GM19463 (cell line): ENCODE data around the gene SDHB.

Experiments used
- ATAC-seq: cut with Tn5 transposase; IDR thresholded peaks from one replicate; pipeline ENCODE4 v1.9.1; 2021; ENCODE audit warnings: mild to moderate bottlenecking, moderate library complexity; ENCODE audit not compliant: unreplicated experiment

The SDHB gene

DNA sequence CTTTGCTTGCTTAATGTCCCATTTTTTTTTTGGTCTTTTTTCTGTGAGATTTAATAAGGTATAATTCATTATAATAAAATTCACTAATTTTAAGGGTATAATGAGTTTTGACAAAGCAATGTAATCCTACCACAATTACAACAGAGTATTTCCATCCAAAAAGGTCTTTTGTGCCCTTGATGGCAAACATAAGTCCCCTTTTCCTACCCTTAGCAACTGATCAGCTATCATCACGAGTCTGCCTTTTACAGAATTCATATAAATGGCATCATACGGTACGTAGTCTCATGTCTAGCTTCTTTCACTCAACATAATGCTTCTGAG is 7.5 kb downstream of the SDHB start:
- no peak for ATAC-seq

DNA sequence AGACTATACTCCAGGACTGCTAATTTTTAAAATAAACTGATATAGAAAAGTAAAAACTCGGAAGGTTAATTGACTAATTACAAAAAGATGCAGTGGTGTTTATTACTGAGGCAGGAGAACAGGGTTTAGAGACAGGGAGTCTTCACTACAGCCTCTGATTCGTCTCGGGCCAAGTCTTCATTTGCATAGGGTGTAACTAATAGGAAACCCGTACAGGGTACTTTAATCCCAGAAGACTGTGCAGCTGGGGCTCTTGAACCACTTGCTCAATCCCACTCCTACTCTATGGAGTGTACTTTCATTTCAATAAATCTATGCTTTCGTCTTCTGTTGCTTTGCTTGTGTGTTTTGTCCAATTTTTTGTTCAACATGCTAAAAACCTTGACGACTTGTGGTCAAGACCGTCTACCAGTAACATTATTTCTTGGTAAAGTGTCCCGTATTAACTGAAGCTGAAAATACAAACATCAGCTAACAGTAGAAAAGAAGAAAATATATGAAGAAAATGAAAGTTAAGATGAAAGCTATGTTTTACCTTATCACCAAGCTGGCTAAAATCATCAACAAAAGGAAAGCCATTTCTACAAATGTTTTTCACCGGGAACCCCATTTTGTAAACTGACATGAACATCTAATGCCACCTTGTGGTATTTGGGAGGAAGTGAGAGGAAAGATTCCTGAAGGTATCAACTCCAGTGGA is 8.0 kb downstream of the SDHB start:
- no peak for ATAC-seq

DNA sequence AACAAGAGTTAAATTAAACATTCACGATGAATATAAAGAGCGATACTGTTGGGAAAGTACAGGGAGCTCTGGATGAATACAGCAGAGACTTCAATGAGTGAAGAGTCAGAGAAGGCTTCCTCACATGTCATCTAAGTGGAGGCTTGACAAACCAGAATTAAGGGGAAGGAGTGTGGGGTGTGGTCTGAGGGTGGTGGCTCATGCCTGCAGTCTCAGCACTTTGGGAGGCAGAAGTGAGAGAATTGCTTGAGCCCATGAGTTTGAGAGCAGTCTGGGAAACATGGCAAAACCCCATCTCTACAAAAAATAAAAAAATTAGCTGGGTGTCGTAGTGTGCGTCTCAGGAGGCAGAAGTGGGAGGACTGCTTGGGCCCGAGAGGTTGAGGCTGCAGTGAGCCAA is 8.7 kb downstream of the SDHB start:
- no peak for ATAC-seq

DNA sequence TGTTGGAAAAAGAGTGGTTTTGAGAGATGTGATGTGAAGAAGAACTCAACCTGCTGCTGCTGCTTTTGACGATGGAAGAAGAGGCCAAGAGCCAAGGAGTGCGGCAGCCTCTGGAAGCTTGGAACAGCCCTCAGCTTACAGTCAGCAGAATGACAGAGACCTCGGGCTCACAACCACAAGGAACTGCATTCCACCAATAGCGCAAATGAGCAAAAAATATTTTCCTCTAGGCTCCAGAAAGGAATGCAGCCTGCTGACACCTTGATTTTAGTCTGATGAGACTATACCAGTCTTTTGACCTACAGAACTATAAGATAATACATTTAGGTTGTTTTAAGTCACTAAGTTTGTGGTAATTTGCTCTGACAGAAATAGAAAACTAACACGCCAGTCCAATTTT is 10.2 kb downstream of the SDHB start:
- ATAC-seq, result no peak

DNA sequence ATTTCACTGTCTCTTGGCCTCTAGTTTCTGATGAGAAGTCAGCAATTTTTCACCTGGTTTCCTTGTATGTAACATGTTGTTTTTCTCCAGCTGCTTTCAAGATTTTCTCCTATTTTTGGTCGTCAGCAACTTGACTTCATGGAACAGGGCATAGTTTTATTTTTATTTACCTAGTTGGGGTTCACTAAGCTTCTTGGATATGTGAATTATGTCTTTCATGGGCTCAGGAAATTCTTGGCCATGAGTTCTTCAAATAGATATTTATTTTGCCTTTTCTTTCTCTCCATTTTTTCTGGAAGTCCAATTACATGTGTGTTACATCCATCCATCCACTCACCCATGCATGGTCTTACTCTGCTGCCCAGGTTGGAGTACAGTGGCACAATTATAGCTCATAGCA is 13.7 kb downstream of the SDHB start:
- ATAC-seq, result no peak

DNA sequence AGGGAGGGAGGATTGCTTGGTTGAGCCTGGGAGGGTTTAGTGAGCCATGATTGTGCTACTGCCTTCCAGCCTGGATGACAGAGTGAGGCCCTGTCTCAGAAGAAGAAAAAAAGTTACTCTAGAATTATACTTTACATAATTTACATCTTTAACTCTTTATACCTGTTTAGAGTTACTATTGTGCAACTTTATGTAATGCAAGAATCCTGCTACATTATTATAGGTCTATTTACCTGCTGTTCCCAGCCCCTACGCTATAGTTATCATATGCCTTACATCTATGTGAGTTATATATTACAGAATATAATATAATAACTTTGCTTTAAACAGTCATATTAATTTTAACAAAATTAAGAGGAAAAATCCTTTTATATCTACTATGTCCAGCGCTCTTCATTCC is 14.3 kb downstream of the SDHB start:
- ATAC-seq, result no peak

DNA sequence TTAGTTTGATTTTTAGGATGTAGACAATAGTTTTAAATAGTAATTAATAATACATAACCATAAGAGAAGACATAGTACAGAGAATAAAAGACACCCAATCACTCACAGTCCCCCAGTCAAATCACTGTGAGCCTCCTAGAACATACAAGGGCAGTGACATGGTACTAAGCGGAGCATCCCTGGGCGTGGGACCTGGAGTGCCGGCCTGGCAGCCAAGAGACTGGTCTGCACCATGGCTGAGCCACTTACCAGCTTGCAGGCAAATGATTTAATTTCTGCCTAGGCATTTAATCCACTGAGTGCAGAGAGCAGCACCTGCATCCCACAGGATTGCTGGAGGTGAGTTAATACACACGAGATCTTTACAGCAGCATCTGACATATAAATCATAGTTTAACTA is 20.4 kb downstream of the SDHB start:
- ATAC-seq, result no peak

DNA sequence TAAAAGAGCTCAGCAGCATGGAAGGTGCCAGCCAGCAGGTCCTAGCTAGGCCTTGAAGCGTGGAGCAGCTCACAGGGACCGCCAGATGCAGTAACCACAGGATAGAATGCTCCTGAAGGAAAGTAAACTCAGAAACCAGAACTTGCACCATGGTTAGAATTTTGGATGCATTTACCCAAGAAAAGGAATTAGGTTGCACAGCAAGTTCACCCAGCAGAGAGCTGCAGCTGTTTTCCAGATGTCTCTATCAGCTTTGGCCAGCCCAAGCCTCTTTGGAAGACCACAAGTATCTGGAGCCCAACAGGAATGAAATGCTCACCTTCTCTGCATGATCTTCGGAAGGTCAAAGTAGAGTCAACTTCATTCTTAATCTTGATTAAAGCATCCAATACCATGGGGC is 21.1 kb downstream of the SDHB start:
- no peak for ATAC-seq

DNA sequence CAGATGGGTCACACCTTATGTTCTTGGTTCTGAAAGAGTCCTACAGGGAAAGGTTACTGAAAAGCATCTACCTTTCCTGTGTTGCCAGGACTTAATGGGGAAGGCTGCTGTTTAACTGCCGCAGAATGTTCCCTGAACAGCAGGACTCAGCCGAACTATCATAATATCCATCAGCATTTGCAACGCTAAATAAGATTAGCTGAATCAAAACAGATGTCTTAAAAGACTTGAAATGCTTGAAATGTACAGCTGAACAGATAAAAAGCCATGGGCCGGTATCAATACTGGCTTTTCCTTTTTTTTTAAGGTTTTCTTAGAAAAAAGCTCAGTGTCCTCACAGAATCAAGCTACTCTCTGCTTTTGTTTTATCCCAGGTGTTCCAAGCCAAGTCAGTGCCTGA is 22.4 kb downstream of the SDHB start:
- no peak for ATAC-seq

DNA sequence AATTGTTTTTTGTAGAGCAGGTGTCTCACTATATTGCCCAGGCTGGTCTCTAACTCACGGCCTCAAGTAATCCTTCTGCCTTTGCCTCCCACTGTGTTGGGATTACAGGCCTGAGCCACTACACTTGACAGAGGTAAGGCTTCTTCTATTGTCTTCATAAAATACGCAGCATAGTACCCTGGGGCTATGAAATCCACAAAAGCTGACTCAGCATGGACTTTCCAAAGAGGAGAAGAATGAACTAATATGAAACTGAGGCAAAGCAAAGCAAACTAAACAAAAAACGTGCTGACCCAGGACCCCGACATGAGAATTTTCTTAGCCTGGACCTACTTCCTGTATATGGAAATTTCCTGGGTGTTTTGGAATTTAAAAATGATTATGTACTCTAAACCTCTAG is 23.6 kb downstream of the SDHB start:
- ATAC-seq, result no peak

DNA sequence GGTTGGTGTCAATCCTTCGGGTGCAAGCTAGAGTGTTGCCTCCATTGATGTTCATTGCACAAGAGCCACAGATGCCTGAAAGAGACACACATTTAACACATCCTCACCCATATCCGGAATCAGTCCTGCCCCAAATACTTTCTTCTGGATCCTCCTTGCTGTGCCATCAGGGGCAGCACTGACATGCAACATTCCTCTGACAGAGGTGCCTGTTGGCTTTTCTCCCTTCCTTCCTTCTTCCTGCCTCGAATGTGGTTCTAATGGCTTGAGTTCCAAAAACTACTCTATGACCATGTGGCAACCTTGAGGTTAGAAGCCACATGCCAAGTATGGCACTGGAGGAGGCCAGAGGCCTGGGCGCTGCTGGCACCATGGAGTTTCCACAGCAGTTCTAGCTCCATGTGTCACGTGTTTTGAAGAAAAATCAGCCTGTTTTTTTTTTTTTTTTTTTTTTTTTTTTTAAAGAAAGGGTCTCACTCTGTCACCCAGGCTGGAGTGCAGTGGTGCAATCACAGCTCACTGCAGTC is 25.1 kb downstream of the SDHB start:
- ATAC-seq, result no peak

DNA sequence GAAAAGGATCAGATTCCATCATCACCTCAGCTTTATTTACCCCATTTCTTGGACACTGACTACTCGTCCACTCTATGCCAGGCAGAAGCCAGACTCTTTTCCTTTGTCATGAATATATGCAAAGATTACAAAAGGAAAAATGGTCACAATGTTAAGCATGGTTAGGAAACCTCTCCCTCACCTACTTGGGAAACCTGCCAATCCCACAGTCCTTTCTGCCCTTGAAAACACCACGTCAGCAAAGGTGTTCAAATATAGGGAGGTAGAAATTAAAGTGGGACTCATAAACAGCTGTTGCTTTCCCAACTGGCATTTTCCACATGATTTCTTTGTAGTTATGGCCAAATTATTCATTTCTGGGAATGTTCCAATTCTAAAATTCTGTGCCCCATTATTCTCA is 25.9 kb downstream of the SDHB start:
- ATAC-seq, result no peak

DNA sequence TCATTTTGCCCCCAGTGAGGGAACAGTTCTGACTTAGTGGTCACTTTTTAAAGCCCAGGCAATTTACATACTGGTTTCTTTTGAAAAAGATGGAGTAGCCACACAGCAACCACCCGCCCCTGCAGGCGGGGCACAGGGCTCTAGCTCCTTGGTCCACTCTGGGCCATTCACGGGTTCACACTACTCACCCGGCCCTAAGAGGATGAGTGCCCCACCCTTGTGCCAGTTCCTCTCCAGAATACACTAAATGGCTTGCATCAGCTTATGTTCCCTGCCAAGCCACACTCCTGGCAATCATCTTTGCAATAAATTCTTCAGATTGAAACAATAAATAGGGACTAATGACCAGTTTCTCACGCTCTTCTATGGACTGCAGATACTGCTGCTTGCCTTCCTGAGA is 26.4 kb downstream of the SDHB start:
- no peak for ATAC-seq

DNA sequence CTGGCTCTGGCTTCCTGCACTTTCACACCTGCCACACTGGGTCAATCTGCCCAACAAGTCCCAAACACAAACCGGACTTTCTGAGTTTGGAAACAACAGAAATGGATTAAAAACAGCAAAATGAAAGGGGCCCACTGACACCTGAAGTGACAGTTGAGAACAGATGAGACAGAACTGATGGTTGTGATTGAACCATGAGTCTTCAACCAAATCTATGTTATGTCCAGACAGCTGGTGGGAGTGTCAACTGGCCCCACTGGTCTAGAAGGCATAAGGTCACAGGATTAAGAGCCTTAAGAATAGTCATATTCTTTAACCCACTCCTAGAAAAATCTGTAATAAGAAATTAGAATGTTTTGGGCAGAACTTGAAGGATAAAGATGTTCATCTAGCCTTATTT is 29.1 kb downstream of the SDHB start:
- no peak for ATAC-seq

DNA sequence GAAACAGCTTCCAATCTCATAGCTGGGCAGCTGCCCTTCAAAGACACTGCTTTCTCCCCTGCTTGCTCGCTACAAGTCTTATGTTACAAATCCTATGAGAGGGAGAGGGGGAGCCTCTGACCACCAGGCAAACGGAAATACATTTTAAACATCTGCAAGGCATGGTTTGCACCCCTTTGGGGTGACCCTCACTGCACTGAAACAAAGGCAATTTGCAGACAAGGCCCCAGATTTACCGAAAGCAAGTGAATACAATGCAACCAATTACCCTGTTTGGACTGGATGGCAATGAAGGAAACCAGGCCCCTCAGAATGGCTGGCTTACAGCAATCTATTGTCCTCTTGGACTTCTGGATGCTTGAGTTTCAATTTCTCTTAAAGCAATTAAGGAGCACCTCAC is 30.3 kb downstream of the SDHB start:
- no peak for ATAC-seq

DNA sequence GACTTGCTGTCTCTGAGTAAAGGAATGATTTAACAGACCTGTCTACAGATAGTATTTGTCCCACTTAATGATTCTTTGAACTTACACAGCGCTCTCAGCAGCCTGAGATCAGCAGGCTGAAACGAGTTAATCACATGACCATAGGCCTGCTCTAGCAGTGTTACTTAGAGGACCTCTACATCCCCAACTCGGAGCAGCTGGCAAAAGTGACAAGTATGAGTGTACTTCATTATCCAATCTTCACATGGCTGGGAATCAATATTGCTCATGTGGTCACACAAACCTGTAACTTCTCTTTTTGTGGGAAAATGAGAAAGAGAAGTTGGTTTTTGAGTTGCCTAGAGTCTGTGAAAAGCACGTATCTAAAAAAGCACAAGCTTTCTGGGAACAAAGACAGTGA is 30.7 kb downstream of the SDHB start:
- ATAC-seq, result no peak

DNA sequence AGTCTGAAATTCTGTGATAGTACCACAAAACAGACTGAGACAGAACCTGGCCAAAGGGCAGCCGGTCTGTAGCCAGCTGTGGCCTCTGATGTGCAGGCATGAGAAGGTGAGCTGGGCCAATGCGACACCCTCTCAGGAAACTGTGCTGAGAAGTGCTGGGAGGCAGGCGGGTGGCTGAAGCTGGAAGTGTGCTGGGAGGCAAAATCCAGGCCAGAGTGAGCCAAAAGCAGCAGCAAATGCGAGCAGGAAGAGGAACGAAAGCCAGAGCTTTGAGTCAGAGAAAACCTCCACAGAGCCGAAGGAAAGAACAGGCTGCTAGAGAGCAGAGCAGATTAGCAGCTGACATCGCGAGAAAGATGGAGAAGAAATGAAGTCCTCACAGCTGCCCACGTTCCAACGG is 31.9 kb downstream of the SDHB start:
- ATAC-seq, result no peak

DNA sequence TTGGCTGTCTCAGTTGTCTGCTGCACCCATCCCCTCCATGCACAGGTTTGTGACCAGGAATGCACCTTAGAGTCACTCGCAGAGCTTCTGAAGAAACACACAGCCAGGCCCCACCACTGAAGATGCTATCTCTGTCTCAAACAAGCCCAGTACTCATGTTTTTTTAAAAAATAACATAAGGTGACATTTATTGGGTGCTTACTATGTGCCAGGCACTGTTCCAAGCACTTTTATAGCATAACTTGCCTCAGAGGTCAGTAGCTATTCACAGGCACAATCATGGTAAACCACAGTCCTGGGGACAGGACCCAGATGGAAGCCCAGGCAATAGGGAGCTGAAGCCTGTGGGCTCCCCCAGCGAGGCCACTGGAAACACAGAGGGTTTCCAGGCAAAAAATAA is 33.3 kb downstream of the SDHB start:
- ATAC-seq, result no peak

DNA sequence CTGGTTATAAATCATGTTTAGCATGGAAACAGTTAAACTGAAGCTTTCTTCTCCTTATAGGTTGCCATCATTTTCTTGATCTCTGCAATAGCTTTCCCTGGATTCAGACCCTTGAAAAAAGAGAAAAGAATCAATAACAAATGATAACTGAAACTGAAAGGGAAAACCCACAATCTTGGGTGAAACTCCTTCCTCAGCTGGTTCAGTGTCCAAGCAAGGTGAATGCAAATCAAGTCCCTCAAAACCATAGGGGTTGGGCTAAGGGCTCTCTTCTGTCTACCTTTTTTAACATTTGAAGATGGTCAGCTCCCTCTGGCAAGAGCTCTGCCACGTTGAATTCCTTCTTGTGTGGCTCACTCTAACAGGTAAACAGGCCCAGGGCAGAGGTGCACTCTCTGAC is 35.0 kb downstream of the SDHB start:
- ATAC-seq, result no peak

DNA sequence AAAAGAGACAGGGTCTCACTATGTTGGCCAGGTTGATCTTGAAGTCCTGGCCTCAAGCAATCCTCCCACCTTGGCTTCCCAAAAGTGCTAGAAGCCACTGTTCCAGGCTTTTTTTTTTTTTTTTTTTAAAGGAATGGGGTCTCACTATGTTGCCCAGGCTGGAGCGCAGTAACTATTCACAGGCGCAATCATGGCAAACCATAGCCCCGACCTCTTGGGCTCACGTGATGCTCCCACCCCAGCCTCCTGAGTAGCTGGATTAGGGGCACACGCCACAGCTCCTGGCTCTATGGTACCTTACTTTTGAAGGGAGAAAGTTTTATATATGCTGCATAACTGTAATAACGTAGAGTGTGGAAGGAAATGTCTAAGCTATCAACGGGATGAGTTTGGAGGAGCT is 36.4 kb downstream of the SDHB start:
- ATAC-seq, result no peak

DNA sequence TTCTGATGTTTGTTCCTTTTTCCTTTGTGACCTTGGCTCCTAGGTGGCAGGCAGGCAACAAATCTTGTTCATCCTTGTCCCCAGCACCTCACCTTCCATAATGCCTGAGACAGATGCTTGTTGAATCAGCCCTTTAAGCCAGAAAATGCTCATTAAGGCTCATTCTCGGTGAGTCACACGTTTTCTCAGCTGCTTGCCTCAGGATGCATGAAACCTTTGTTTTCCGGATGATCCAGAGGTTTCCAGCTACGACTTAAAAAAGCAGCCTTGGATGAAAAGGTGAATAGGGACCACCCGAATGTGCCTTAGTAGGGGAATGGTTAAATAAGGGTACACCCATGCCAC is 37.5 kb downstream of the SDHB start:
- no peak for ATAC-seq

DNA sequence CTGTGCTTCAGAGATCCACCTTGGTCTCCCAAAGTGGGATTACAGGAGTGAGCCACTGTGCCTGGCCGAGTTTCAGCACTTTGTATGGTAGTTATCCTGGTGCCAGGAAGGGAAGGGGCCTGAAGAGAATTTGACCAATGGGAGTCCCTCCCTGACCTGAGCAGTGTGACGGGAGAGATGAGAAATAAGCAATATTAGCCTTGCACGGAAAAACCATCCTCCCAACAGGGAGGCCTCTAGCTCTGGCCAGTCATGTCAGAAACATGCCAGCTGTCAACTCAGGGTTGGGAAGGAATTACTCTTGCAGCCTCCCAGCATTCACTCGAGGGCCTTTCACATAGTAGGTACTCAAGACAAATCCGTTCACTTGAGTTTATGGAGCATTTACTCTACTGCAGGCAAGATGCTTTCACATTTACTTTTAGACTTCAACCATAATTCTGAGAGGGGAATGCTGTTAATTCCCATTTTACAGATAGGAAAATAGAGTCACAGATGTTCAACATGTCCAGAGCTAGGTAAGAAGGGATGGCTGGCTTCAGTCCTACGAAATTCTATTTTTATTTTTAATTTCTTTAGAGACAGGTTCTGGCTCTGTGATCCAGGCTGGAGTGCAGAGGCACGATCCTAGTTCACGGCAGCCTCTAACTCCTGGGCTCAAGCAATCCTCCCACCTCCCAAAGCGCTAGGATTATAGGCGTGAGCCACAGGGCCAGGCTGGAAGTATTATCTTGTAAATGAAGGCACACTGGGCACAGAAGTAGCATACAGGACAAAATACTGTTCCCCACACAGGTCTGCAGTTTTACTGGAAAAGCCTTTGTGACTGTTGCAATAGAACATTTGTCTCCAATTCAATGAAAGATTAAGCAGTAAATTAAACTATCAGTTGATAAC is 38.9 kb downstream of the SDHB start:
- no peak for ATAC-seq
